Measurements from ENCODE around the gene TRIM65. TPM values are rescaled to one million over a fixed set of nuclear protein-coding genes. Genes with fewer than 3 reads are reported as not detected.

TRIM65 gene
- total RNA-seq, 2 experiments from 2014 or later, result 27.5 to 28.2 TPM

- H3K27me3 Mint-ChIP-seq, result no peaks in the 10 kb centered on the region
- no peaks in the 10 kb centered on the region for H3K9me3 Mint-ChIP-seq
- H3K27ac Mint-ChIP-seq, result peak overlapping the region; percentile 36
- ChIA-PET CTCF (interaction anchor here (0.6 to 5.2 kb wide), 24 partner anchors 7 to 98 kb away, joined by 3 to 45 read pairs (median 6); partner anchors contain the start of genes GALK1, TRIM47, TRIM65 and UNK), POLR2A (interaction anchor here (1.0 kb wide), 1 partner anchor 61 kb away, joined by 4 read pairs; no protein-coding TSS in a partner anchor)
- DNase-seq, result no peak
- H3K36me3 Mint-ChIP-seq, result peaks cover 27% of the 10 kb centered on the region
- H3K4me1 Mint-ChIP-seq (ENCODE audit: low read depth), result peaks cover 19% of the 10 kb centered on the region
- intact Hi-C loops (cut with micrococcal nuclease), result no loop called here
- no peak overlapping the region for H3K4me3 Mint-ChIP-seq
Observed at GRCh38 chr17:75847614-75848522, 48.9 kb downstream of the TRIM65 start.

GRCh38 chr17:75846692-75847613, 49.8 kb downstream of the TRIM65 start:
- ChIA-PET CTCF (interaction anchor here (0.6 to 5.2 kb wide), 18 partner anchors 8 to 97 kb away, joined by 3 to 45 read pairs (median 8); partner anchors contain the start of genes GALK1, UNK and WBP2), POLR2A (no interaction called here)
- Mint-ChIP-seq H3K9me3 (no peaks in the 10 kb centered on the region), H3K27me3 (no peaks in the 10 kb centered on the region), H3K4me3 (no peak overlapping the region), H3K27ac (peak overlapping the region; percentile 18), H3K4me1 (ENCODE audit: low read depth) (peaks cover 21% of the 10 kb centered on the region), H3K36me3 (peaks cover 26% of the 10 kb centered on the region)
- intact Hi-C loops (cut with micrococcal nuclease), result no loop called here
- no peak for DNase-seq

GRCh38 chr17:75845933-75846691, 50.6 kb downstream of the TRIM65 start:
- Mint-ChIP-seq H3K4me3 (no peak overlapping the region), H3K27ac (peak overlapping the region; percentile 47), H3K4me1 (ENCODE audit: low read depth) (peaks cover 21% of the 10 kb centered on the region), H3K9me3 (no peaks in the 10 kb centered on the region), H3K36me3 (peaks cover 26% of the 10 kb centered on the region), H3K27me3 (no peaks in the 10 kb centered on the region)
- intact Hi-C loops (cut with micrococcal nuclease), result loop anchor here (1.0 kb wide), 1 partner anchor 14 kb away; no protein-coding TSS in a partner anchor
- ChIA-PET CTCF (interaction anchor here (1.0 to 5.2 kb wide), 9 partner anchors 9 to 92 kb away, joined by 4 to 45 read pairs (median 14); partner anchors contain the start of genes GALK1, UNK and WBP2), POLR2A (interaction anchor here (1.3 to 3.1 kb wide), 2 partner anchors 9 to 12 kb away, joined by 4 to 26 read pairs; partner anchors contain the start of gene WBP2)
- DNase-seq, result no peak

GRCh38 chr17:75845058-75845711, 51.6 kb downstream of the TRIM65 start:
- ChIA-PET CTCF (interaction anchor here (0.6 to 5.1 kb wide), 11 partner anchors 10 to 246 kb away, joined by 3 to 45 read pairs (median 5); partner anchors contain the start of gene WBP2), POLR2A (interaction anchor here (0.5 to 3.1 kb wide), 6 partner anchors 10 to 440 kb away, joined by 3 to 26 read pairs (median 4); partner anchors contain the start of genes GRB2 and WBP2)
- Mint-ChIP-seq H3K27me3 (no peaks in the 10 kb centered on the region), H3K9me3 (no peaks in the 10 kb centered on the region), H3K4me1 (ENCODE audit: low read depth) (peaks cover 21% of the 10 kb centered on the region), H3K36me3 (peaks cover 26% of the 10 kb centered on the region), H3K27ac (peak overlapping the region; percentile 95), H3K4me3 (peak overlapping the region; percentile 57)
- intact Hi-C loops (cut with micrococcal nuclease), result loop anchor here (1.0 kb wide), 1 partner anchor 13 kb away; no protein-coding TSS in a partner anchor
- peak; percentile 83 for DNase-seq

GRCh38 chr17:75844530-75845057, 52.2 kb downstream of the TRIM65 start:
- Mint-ChIP-seq H3K27ac (peak overlapping the region; percentile 95), H3K9me3 (no peaks in the 10 kb centered on the region), H3K4me1 (ENCODE audit: low read depth) (peaks cover 21% of the 10 kb centered on the region), H3K27me3 (no peaks in the 10 kb centered on the region), H3K36me3 (peaks cover 27% of the 10 kb centered on the region), H3K4me3 (peak overlapping the region; percentile 93)
- intact Hi-C loops (cut with micrococcal nuclease), result loop anchor here (1.0 kb wide), 1 partner anchor 12 kb away; no protein-coding TSS in a partner anchor
- DNase-seq, result peak; percentile 56
- POLR2A ChIA-PET, result interaction anchor here (0.5 to 3.1 kb wide), 8 partner anchors 11 to 439 kb away, joined by 3 to 26 read pairs (median 6); partner anchors contain the start of genes GRB2, TRIM65 and WBP2
- CTCF ChIA-PET, result interaction anchor here (0.6 to 5.1 kb wide), 12 partner anchors 10 to 246 kb away, joined by 3 to 45 read pairs (median 5); partner anchors contain the start of gene WBP2

GRCh38 chr17:75843577-75844529, 52.9 kb downstream of the TRIM65 start, which contains the start of gene UNC13D:
TSS of gene UNC13D (minus strand) at chr17:75844404. CDS start at chr17:75844337, 67 bp downstream.
- peaks cover 30% of the 10 kb centered on the region for H3K36me3 Mint-ChIP-seq
- peak within 1 kb of the TSS; percentile 93 for H3K4me3 Mint-ChIP-seq
- DNase-seq, result peak; percentile 72
- CTCF ChIA-PET, result interaction anchor here (0.7 to 5.1 kb wide), 12 partner anchors 11 to 91 kb away, joined by 3 to 45 read pairs (median 4); partner anchors contain the start of genes TRIM47, TRIM65 and WBP2
- intact Hi-C loops (cut with micrococcal nuclease), result loop anchor here (1.0 kb wide), 1 partner anchor 11 kb away; the partner anchor contains the start of gene WBP2
- POLR2A ChIA-PET, result interaction anchor here (0.7 to 3.1 kb wide), 9 partner anchors 10 to 68 kb away, joined by 3 to 26 read pairs (median 5); partner anchors contain the start of genes TRIM65 and WBP2
- peaks cover 20% of the 10 kb centered on the region for H3K4me1 Mint-ChIP-seq (ENCODE audit: low read depth)
- no peaks in the 10 kb centered on the region for H3K27me3 Mint-ChIP-seq
- peak within 1 kb of the TSS; percentile 95 for H3K27ac Mint-ChIP-seq
- no peaks in the 10 kb centered on the region for H3K9me3 Mint-ChIP-seq

GRCh38 chr17:75842963-75843576, 53.7 kb downstream of the TRIM65 start:
- Mint-ChIP-seq H3K36me3 (peaks cover 25% of the 10 kb centered on the region), H3K4me3 (peak overlapping the region; percentile 93), H3K27ac (peak overlapping the region; percentile 95), H3K4me1 (ENCODE audit: low read depth) (peaks cover 15% of the 10 kb centered on the region), H3K27me3 (no peaks in the 10 kb centered on the region), H3K9me3 (no peaks in the 10 kb centered on the region)
- peak; percentile 42 for DNase-seq
- ChIA-PET POLR2A (interaction anchor here (1.1 to 3.1 kb wide), 7 partner anchors 10 to 64 kb away, joined by 3 to 26 read pairs (median 6); partner anchors contain the start of genes TRIM65 and WBP2), CTCF (interaction anchor here (0.7 to 5.1 kb wide), 9 partner anchors 12 to 90 kb away, joined by 3 to 45 read pairs (median 3); partner anchors contain the start of genes TRIM47, TRIM65 and WBP2)
- intact Hi-C loops (cut with micrococcal nuclease), result loop anchor here (1.0 kb wide), 1 partner anchor 12 kb away; the partner anchor contains the start of gene WBP2

- Mint-ChIP-seq H3K27ac (peak overlapping the region; percentile 28), H3K9me3 (no peaks in the 10 kb centered on the region), H3K36me3 (peaks cover 24% of the 10 kb centered on the region), H3K4me3 (peak overlapping the region; percentile 93), H3K27me3 (no peaks in the 10 kb centered on the region), H3K4me1 (ENCODE audit: low read depth) (peaks cover 15% of the 10 kb centered on the region)
- ChIA-PET CTCF (interaction anchor here (2.5 to 5.1 kb wide), 2 partner anchors 13 to 19 kb away, joined by 15 to 45 read pairs; partner anchors contain the start of gene WBP2), POLR2A (no interaction called here)
- DNase-seq, result no peak
- intact Hi-C loops (cut with micrococcal nuclease), result no loop called here
Observed at GRCh38 chr17:75842411-75842810, 54.3 kb downstream of the TRIM65 start.

Data from activated CD4-positive, alpha-beta memory T cell treated with anti-CD3 and anti-CD28 coated beads for 36 hours (primary cell).